Trophoblast cell (in vitro differentiated cells and primary cell): ENCODE results near the gene EPB41L4A.

Experiments used
- DNase-seq, 2 donors: peaks; one replicate each; pipeline ENCODE4 v3.0.0-alpha.2; 2016
- H2AFZ ChIP-seq: 2 replicates; pipeline ENCODE4 v1.6.1; 2013; ENCODE audit warnings: low read length, moderate library complexity, mild to moderate bottlenecking; ENCODE audit not compliant: insufficient read depth, poor library complexity
- H2AK5ac ChIP-seq: 2 replicates; pipeline ENCODE4 v1.6.1; 2013; ENCODE audit warnings: mild to moderate bottlenecking, low read length
- H2BK120ac ChIP-seq: 2 replicates; pipeline ENCODE4 v1.6.1; 2013; ENCODE audit warnings: low read length, mild to moderate bottlenecking, moderate library complexity; ENCODE audit not compliant: insufficient read depth, poor library complexity
- H2BK12ac ChIP-seq: 2 replicates; pipeline ENCODE4 v1.6.1; 2013; ENCODE audit warnings: mild to moderate bottlenecking, low read length, moderate library complexity
- H2BK5ac ChIP-seq: 2 replicates; pipeline ENCODE4 v1.6.1; 2013; ENCODE audit warnings: low read length, low read depth, moderate library complexity, mild to moderate bottlenecking; ENCODE audit not compliant: poor library complexity
- H3K14ac ChIP-seq: 2 replicates; pipeline ENCODE4 v1.6.1; 2013; ENCODE audit warnings: mild to moderate bottlenecking, low read length
- H3K18ac ChIP-seq: 2 replicates; pipeline ENCODE4 v1.6.1; 2013; ENCODE audit warnings: mild to moderate bottlenecking, low read length
- H3K23ac ChIP-seq: 2 replicates; pipeline ENCODE4 v1.6.1; 2013; ENCODE audit warnings: low read length
- H3K27ac ChIP-seq: 2 replicates; pipeline ENCODE4 v1.5.1; 2013; ENCODE audit warnings: low read depth, mild to moderate bottlenecking, inconsistent platforms, low read length, moderate library complexity
- H3K27me3 ChIP-seq: 2 replicates; pipeline ENCODE4 v1.6.1; 2013; ENCODE audit warnings: inconsistent platforms, mild to moderate bottlenecking, low read length, moderate library complexity; ENCODE audit not compliant: insufficient read depth
- H3K36me3 ChIP-seq, 2 experiments: 1 replicate in 1 of 2; 2 replicates in 1 of 2; pipeline ENCODE4 v1.6.1; 2013; ENCODE audit warnings: low read length in 2 of 2, mild to moderate bottlenecking in 2 of 2, moderate library complexity in 1 of 2; ENCODE audit not compliant: insufficient read depth in 2 of 2, control insufficient read depth in 1 of 2
- H3K4ac ChIP-seq: 2 replicates; pipeline ENCODE4 v1.6.1; 2013; ENCODE audit warnings: low read depth, mild to moderate bottlenecking, low read length, moderate library complexity
- H3K4me1 ChIP-seq, 2 experiments: 1 replicate in 1 of 2; 2 replicates in 1 of 2; pipeline ENCODE4 v1.6.1; 2013; ENCODE audit warnings: low read length in 2 of 2, mild to moderate bottlenecking in 2 of 2, moderate library complexity in 1 of 2; ENCODE audit not compliant: insufficient read depth in 2 of 2, control insufficient read depth in 1 of 2
- H3K4me2 ChIP-seq: 2 replicates; pipeline ENCODE4 v1.6.1; 2013; ENCODE audit warnings: inconsistent platforms, mild to moderate bottlenecking, low read length, moderate library complexity
- H3K4me3 ChIP-seq: 2 replicates; pipeline ENCODE4 v1.5.1; 2013; ENCODE audit warnings: mild to moderate bottlenecking, low read depth, low read length, inconsistent platforms
- H3K79me1 ChIP-seq: one replicate; pipeline ENCODE4 v1.6.1; 2013; ENCODE audit warnings: low read length
- H3K79me2 ChIP-seq: 2 replicates; pipeline ENCODE4 v1.6.1; 2013; ENCODE audit warnings: low read length, mild to moderate bottlenecking; ENCODE audit not compliant: control insufficient read depth, insufficient read depth, poor library complexity
- H3K9ac ChIP-seq: 2 replicates; pipeline ENCODE4 v1.6.1; 2013; ENCODE audit warnings: mild to moderate bottlenecking, low read length
- H3K9me3 ChIP-seq: 2 replicates; pipeline ENCODE4 v1.6.1; 2013; ENCODE audit warnings: low read depth, mild to moderate bottlenecking, control low read depth, inconsistent platforms, low read length; ENCODE audit not compliant: insufficient read depth
- H4K12ac ChIP-seq: 2 replicates; pipeline ENCODE4 v1.6.1; 2013; ENCODE audit warnings: low read depth, mild to moderate bottlenecking, low read length, moderate library complexity
- H4K8ac ChIP-seq: 2 replicates; pipeline ENCODE4 v1.6.1; 2013; ENCODE audit warnings: low read depth, mild to moderate bottlenecking, low read length, moderate library complexity
- H4K91ac ChIP-seq: one replicate; pipeline ENCODE4 v1.6.1; 2013; ENCODE audit warnings: low read depth, mild to moderate bottlenecking, low read length, moderate library complexity
- WGBS: extraction: QIAGEN DNeasy Blood & Tissue Kit; methylation state at CpG from one replicate; pipeline ENCODE4 v1.1.7; 2013; ENCODE audit warnings: missing lambda C conversion rate; ENCODE audit not compliant: insufficient read length, insufficient coverage; ENCODE audit errors: extremely low coverage; 5-methylcytosine and 5-hydroxymethylcytosine counted together

EPB41L4A gene

GRCh38 chr5:112390327-112390726, 28.8 kb downstream of the EPB41L4A start:
- Histone ChIP-seq H3K4me1 (no peaks in the 10 kb centered on the region), H4K8ac (no peak overlapping the region), H3K4me2 (no peak overlapping the region), H2BK12ac (no peak overlapping the region), H3K27ac (no peak overlapping the region), H2BK5ac (no peak overlapping the region), H2AK5ac (no peak overlapping the region), H2AFZ (no peak overlapping the region), H3K79me1 (no peaks in the 10 kb centered on the region), H4K91ac (no peak overlapping the region), H4K12ac (no peak overlapping the region), H3K27me3 (no peaks in the 10 kb centered on the region), H3K36me3 (no peaks in the 10 kb centered on the region), H3K18ac (no peak overlapping the region), H3K14ac (no peak overlapping the region), H3K4me3 (no peak overlapping the region), H3K4ac (no peak overlapping the region), H3K9me3 (no peaks in the 10 kb centered on the region), H3K9ac (peak overlapping the region; percentile 21), H3K23ac (no peak overlapping the region), H2BK120ac (no peak overlapping the region), H3K79me2 (no peaks in the 10 kb centered on the region)
- WGBS: no CpG with 5 or more reads among the region's 8 CpGs
- no peak for DNase-seq

- Histone ChIP-seq H3K14ac (no peak overlapping the region), H4K12ac (no peak overlapping the region), H4K91ac (no peak overlapping the region), H3K23ac (no peak overlapping the region), H2AFZ (no peak overlapping the region), H4K8ac (no peak overlapping the region), H3K79me2 (no peaks in the 10 kb centered on the region), H3K27ac (no peak overlapping the region), H3K4me1 (no peaks in the 10 kb centered on the region), H2AK5ac (no peak overlapping the region), H3K9me3 (no peaks in the 10 kb centered on the region), H3K27me3 (no peaks in the 10 kb centered on the region), H3K9ac (no peak overlapping the region), H3K79me1 (no peaks in the 10 kb centered on the region), H3K18ac (no peak overlapping the region), H3K4ac (no peak overlapping the region), H3K4me3 (no peak overlapping the region), H2BK12ac (no peak overlapping the region), H3K36me3 (no peaks in the 10 kb centered on the region), H2BK5ac (no peak overlapping the region), H3K4me2 (no peak overlapping the region), H2BK120ac (no peak overlapping the region)
- no CpG with 5 or more reads among the region's 3 CpGs for WGBS
- no peak for DNase-seq
These were observed 30.3 kb downstream of the EPB41L4A start for GRCh38 chr5:112388739-112389138.

- no peak overlapping the region for H3K4me3 ChIP-seq
- no peak overlapping the region for H3K4me2 ChIP-seq
- H2BK12ac ChIP-seq: no peak overlapping the region
- no peak overlapping the region for H3K23ac ChIP-seq
- no peak overlapping the region for H3K9ac ChIP-seq
- H3K27me3 ChIP-seq: no peaks in the 10 kb centered on the region
- WGBS: no CpG with 5 or more reads among the region's 4 CpGs
- H3K27ac ChIP-seq: no peak overlapping the region
- no peaks in the 10 kb centered on the region for H3K79me2 ChIP-seq
- H3K9me3 ChIP-seq: no peaks in the 10 kb centered on the region
- no peaks in the 10 kb centered on the region for H3K79me1 ChIP-seq
- no peak overlapping the region for H4K8ac ChIP-seq
- H3K18ac ChIP-seq: no peak overlapping the region
- no peak overlapping the region for H2AK5ac ChIP-seq
- no peak overlapping the region for H2AFZ ChIP-seq
- H4K12ac ChIP-seq: no peak overlapping the region
- H3K4ac ChIP-seq: no peak overlapping the region
- no peak overlapping the region for H4K91ac ChIP-seq
- H3K14ac ChIP-seq: no peak overlapping the region
- no peaks in the 10 kb centered on the region for H3K36me3 ChIP-seq
- no peak overlapping the region for H2BK5ac ChIP-seq
- H3K4me1 ChIP-seq: no peaks in the 10 kb centered on the region
- no peak overlapping the region for H2BK120ac ChIP-seq
- no peak for DNase-seq
These were observed 31.0 kb downstream of the EPB41L4A start for GRCh38 chr5:112388074-112388473.

GRCh38 chr5:112386766-112387165, 32.3 kb downstream of the EPB41L4A start:
- Histone ChIP-seq H2AK5ac (no peak overlapping the region), H3K4ac (no peak overlapping the region), H3K23ac (no peak overlapping the region), H4K12ac (no peak overlapping the region), H3K18ac (no peak overlapping the region), H3K9me3 (no peaks in the 10 kb centered on the region), H3K36me3 (no peaks in the 10 kb centered on the region), H3K27ac (no peak overlapping the region), H3K9ac (no peak overlapping the region), H3K4me3 (no peak overlapping the region), H2AFZ (no peak overlapping the region), H3K79me2 (no peaks in the 10 kb centered on the region), H2BK12ac (no peak overlapping the region), H4K8ac (no peak overlapping the region), H4K91ac (no peak overlapping the region), H2BK120ac (no peak overlapping the region), H3K14ac (no peak overlapping the region), H3K4me2 (no peak overlapping the region), H3K27me3 (no peaks in the 10 kb centered on the region), H3K4me1 (no peaks in the 10 kb centered on the region), H3K79me1 (no peaks in the 10 kb centered on the region), H2BK5ac (no peak overlapping the region)
- no CpG with 5 or more reads among the region's 5 CpGs for WGBS
- DNase-seq: no peak
